Fibroblast of lung (primary cell): ENCODE data around the gene CMTM4. TPM values are rescaled to one million over a fixed set of nuclear protein-coding genes. Genes with fewer than 3 reads are reported as not detected.

Source experiments
- DNase-seq, 2 donors: peaks; one replicate each; pipeline versions ENCODE4 v3.0.0 to v3.0.0-alpha.2; 2010; ENCODE audit warnings: low read depth in 2 of 2
- H2AFZ ChIP-seq: 2 replicates; pipeline ENCODE4 v1.5.1; 2012; ENCODE audit warnings: low read length, control low read depth, inconsistent platforms
- H3K27ac ChIP-seq: 2 replicates; pipeline ENCODE4 v1.5.1; 2011; ENCODE audit warnings: low read length, control low read depth; ENCODE audit not compliant: insufficient read depth
- H3K27me3 ChIP-seq: 2 replicates; pipeline ENCODE4 v1.5.1; 2011; ENCODE audit warnings: mild to moderate bottlenecking, low read length; ENCODE audit not compliant: control insufficient read depth, insufficient read depth
- H3K36me3 ChIP-seq: 2 replicates; pipeline ENCODE4 v1.5.1; 2011; ENCODE audit warnings: low read length; ENCODE audit not compliant: control insufficient read depth, insufficient read depth
- H3K4me1 ChIP-seq: 2 replicates; pipeline ENCODE4 v1.5.1; 2011; ENCODE audit warnings: low read length; ENCODE audit not compliant: control insufficient read depth, insufficient read depth; ENCODE audit errors: extremely low read depth
- H3K4me2 ChIP-seq: 2 replicates; pipeline ENCODE4 v1.5.1; 2011; ENCODE audit warnings: low read length, control low read depth; ENCODE audit not compliant: insufficient read depth; ENCODE audit errors: extremely low read depth
- H3K4me3 ChIP-seq, 4 experiments: fragments of 200-600 bp in 1 of 4; sonication (generic) in 1 of 4; replicated peaks in 1 of 4; 2 replicates each; pipeline ENCODE4 v1.5.1; 2011 to 2016; ENCODE audit warnings: low read length in 4 of 4, low read depth in 3 of 4, mild to moderate bottlenecking in 3 of 4, control low read depth in 2 of 4, inconsistent platforms in 1 of 4, mixed read lengths in 1 of 4; ENCODE audit not compliant: insufficient read depth in 1 of 4; ENCODE audit errors: control extremely low read depth in 1 of 4
- H3K79me2 ChIP-seq: 2 replicates; pipeline ENCODE4 v1.5.1; 2012; ENCODE audit warnings: mild to moderate bottlenecking, low read length, inconsistent platforms; ENCODE audit not compliant: control insufficient read depth, insufficient read depth
- H3K9ac ChIP-seq: 2 replicates; pipeline ENCODE4 v1.5.1; 2011; ENCODE audit warnings: mild to moderate bottlenecking, low read length, control low read depth; ENCODE audit not compliant: insufficient read depth
- H3K9me3 ChIP-seq: 2 replicates; pipeline ENCODE4 v1.5.1; 2012; ENCODE audit warnings: low read depth, low read length; ENCODE audit not compliant: control insufficient read depth, insufficient read depth
- H4K20me1 ChIP-seq: 2 replicates; pipeline ENCODE4 v1.5.1; 2011; ENCODE audit warnings: low read length; ENCODE audit not compliant: control insufficient read depth, insufficient read depth; ENCODE audit errors: extremely low read depth
- EZH2 ChIP-seq: IDR thresholded peaks from 2 replicates; pipeline ENCODE4 v1.5.1; 2012; ENCODE audit warnings: low read length, control low read depth, mild to moderate bottlenecking; ENCODE audit errors: missing control alignments
- polyA plus RNA-seq, 2 donors: library from polyadenylated mRNA; depleted of rRNA in 1 of 2; stranded (reverse) in 1 of 2; unstranded in 1 of 2; fragments of >200 nt; gene quantifications; 2 replicates each; pipeline ENCODE4 v1.2.1, GENCODE V29; 2011 to 2012; ENCODE audit warnings: missing spikeins in 1 of 2
- total RNA-seq: library from RNA; depleted of rRNA; stranded (reverse); fragments of >200 nt; gene quantifications from 2 replicates; pipeline ENCODE4 v1.2.1, GENCODE V29; 2014
- TF ChIP-seq, protein P1 (sequence below), 2 donors: IDR thresholded peaks in 1 of 2; conservative IDR thresholded peaks in 1 of 2; 1 replicate in 1 of 2; 2 replicates in 1 of 2; pipeline ENCODE4 v1.5.1; 2011 to 2012; ENCODE audit warnings: low read length in 2 of 2, control low read depth in 1 of 2, inconsistent platforms in 1 of 2, low read depth in 1 of 2, mild to moderate bottlenecking in 1 of 2

Gene CMTM4
- total and polyA plus RNA-seq, 2 donors (not counting 1 experiment from before 2014, with no cell fraction given), result 10.2 to 12.8 TPM

DNA sequence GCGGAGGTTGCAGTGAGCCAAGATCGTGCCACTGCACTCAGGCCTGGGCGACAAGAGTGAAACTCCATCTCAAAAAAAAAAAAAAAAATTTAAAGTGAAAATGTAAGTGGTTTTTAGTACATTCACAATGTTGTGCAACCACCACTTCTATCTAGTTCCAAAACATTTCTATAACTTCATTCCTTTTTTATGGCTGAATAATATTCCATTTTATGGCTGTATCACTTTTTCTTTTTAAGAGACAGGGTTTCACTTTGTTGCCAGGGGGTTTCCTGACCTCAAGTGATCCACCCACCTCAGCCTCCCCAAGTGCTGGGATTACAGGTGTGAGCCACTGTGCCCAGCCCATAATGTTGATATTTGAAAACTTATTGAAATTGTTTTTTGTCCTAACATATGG, 103.7 kb downstream of the CMTM4 start:
- TF ChIP-seq EZH2, result no peak
- TF ChIP-seq, protein P1, sequence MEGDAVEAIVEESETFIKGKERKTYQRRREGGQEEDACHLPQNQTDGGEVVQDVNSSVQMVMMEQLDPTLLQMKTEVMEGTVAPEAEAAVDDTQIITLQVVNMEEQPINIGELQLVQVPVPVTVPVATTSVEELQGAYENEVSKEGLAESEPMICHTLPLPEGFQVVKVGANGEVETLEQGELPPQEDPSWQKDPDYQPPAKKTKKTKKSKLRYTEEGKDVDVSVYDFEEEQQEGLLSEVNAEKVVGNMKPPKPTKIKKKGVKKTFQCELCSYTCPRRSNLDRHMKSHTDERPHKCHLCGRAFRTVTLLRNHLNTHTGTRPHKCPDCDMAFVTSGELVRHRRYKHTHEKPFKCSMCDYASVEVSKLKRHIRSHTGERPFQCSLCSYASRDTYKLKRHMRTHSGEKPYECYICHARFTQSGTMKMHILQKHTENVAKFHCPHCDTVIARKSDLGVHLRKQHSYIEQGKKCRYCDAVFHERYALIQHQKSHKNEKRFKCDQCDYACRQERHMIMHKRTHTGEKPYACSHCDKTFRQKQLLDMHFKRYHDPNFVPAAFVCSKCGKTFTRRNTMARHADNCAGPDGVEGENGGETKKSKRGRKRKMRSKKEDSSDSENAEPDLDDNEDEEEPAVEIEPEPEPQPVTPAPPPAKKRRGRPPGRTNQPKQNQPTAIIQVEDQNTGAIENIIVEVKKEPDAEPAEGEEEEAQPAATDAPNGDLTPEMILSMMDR (conservative IDR thresholded peaks at IDR 0.05 in 1 of 2, IDR thresholded peaks at IDR 0.05 in 1 of 2; ENCODE audit: low read depth in 1 of 2, low read length in 2 of 2), result no peak
- no peaks in the 10 kb centered on the region for H3K36me3 ChIP-seq
- no peak overlapping the region for H3K9ac ChIP-seq
- H3K79me2 ChIP-seq, result no peaks in the 10 kb centered on the region
- H4K20me1 ChIP-seq, result no peaks in the 10 kb centered on the region
- H3K4me2 ChIP-seq, result no peak overlapping the region
- no peak for DNase-seq
- H3K4me3 ChIP-seq, result no peak overlapping the region
- H2AFZ ChIP-seq, result no peak overlapping the region
- H3K27me3 ChIP-seq, result peaks cover 4% of the 10 kb centered on the region
- no peaks in the 10 kb centered on the region for H3K9me3 ChIP-seq
- no peak overlapping the region for H3K27ac ChIP-seq
- no peaks in the 10 kb centered on the region for H3K4me1 ChIP-seq

DNA sequence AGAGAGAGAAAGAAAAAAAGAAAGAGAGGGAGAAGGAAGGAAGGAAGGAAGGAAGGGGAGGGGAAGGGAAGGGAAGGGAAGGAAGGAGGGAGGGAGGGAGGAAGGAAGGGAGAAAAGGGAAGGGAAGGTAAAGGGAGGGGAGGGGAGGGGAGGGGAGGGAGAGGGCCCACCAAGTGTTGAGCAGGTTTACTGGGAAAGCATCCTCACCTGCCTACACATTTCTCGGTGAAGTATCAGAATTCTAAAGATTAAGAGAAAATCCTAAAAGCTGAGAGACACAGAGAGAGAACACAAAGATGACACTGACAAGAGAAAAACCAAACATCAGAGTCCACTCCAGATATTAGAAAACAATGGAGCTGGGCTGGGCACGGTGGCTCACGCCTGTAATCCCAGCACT, 104.3 kb downstream of the CMTM4 start:
- H3K4me3 ChIP-seq, result no peak overlapping the region
- no peaks in the 10 kb centered on the region for H3K4me1 ChIP-seq
- TF ChIP-seq EZH2, result no peak
- TF ChIP-seq, protein P1 (conservative IDR thresholded peaks at IDR 0.05 in 1 of 2, IDR thresholded peaks at IDR 0.05 in 1 of 2; ENCODE audit: low read depth in 1 of 2, low read length in 2 of 2), result no peak
- H2AFZ ChIP-seq, result no peak overlapping the region
- H4K20me1 ChIP-seq, result no peaks in the 10 kb centered on the region
- no peaks in the 10 kb centered on the region for H3K79me2 ChIP-seq
- H3K36me3 ChIP-seq, result no peaks in the 10 kb centered on the region
- DNase-seq, result no peak
- H3K27me3 ChIP-seq, result peaks cover 4% of the 10 kb centered on the region
- no peaks in the 10 kb centered on the region for H3K9me3 ChIP-seq
- no peak overlapping the region for H3K4me2 ChIP-seq
- H3K27ac ChIP-seq, result no peak overlapping the region
- no peak overlapping the region for H3K9ac ChIP-seq

DNA sequence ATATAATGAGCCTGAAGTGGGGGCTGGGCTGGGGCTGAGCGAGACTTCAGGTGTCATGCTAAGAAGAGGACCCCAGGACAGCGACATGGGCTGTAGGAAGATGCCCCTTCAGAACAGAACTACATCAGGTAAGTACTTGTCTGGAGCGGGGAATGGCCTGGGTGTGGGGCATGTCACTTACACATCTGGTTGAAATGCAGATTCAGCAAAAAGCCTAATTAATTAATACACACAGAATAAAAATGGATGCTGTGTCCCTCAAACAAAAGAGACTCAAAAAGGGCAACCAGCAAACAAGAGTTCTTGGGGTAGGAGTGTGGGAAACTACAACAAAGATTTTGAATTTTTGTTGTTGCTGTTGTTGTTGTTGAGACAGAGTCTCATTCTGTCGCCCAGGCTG, 105.5 kb downstream of the CMTM4 start:
- no peak overlapping the region for H3K4me3 ChIP-seq
- no peaks in the 10 kb centered on the region for H3K36me3 ChIP-seq
- no peak overlapping the region for H3K9ac ChIP-seq
- peaks cover 4% of the 10 kb centered on the region for H3K27me3 ChIP-seq
- no peak for TF ChIP-seq EZH2
- TF ChIP-seq, protein P1 (conservative IDR thresholded peaks at IDR 0.05 in 1 of 2, IDR thresholded peaks at IDR 0.05 in 1 of 2; ENCODE audit: low read depth in 1 of 2, low read length in 2 of 2), result no peak
- no peak overlapping the region for H2AFZ ChIP-seq
- H3K4me1 ChIP-seq, result no peaks in the 10 kb centered on the region
- DNase-seq, result no peak
- H4K20me1 ChIP-seq, result no peaks in the 10 kb centered on the region
- H3K9me3 ChIP-seq, result no peaks in the 10 kb centered on the region
- H3K27ac ChIP-seq, result no peak overlapping the region
- no peak overlapping the region for H3K4me2 ChIP-seq
- H3K79me2 ChIP-seq, result no peaks in the 10 kb centered on the region
